ENCODE data around the gene GRP.

The GRP gene

DNA sequence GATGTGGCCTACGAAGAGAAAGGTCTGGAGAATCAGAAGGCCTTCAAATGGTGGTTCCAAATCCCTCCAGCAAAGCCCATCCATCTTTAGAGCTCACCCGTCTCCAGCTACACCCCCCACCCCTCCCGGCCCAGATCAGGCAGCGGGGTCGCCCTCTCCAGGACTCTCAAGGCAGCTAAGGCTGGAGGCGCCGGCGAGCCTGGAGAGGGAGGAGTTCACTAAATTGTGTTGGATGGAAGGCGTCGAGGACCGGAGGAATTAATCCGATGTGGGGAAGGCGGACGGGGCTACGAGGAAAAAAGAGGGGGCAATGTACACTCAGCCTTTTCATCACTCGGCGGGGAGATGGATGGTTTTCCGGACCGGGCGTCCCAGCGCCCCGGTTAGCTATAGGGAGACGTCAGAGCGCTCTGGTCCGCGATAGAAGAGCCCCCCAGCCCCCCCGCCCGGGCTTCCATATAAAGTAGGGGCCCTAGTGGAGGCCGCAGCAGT is at the start of gene GRP:
TSS of gene GRP (plus strand) at position 487 of the 492 bp plus-strand sequence. CDS start 108 bp downstream, outside the sequence.
- Histone ChIP-seq H3K27me3 (ENCODE audit: insufficient read depth, low read depth) (no peaks in the 10 kb centered on the region), H3K4me2 (no peak within 1 kb of the TSS), H3K4me3 (IDR thresholded peaks at IDR 0.05; ENCODE audit: insufficient read depth, low read depth, low read length) (no peak within 1 kb of the TSS), H2AFZ (ENCODE audit: low read depth) (no peak within 1 kb of the TSS), H3K9ac (no peak within 1 kb of the TSS), H3K27ac (no peak within 1 kb of the TSS), H3K36me3 (ENCODE audit: insufficient read depth) (no peaks in the 10 kb centered on the region), H3K4me1 (ENCODE audit: low read depth, poor library complexity, severe bottlenecking) (no peaks in the 10 kb centered on the region), H3K79me2 (ENCODE audit: insufficient read depth, low read depth) (no peaks in the 10 kb centered on the region), H4K20me1 (ENCODE audit: insufficient read depth) (no peaks in the 10 kb centered on the region)
- TF ChIP-seq CTCF (conservative IDR thresholded peaks at IDR 0.05; ENCODE audit: low read depth, low read length): no peak

DNA sequence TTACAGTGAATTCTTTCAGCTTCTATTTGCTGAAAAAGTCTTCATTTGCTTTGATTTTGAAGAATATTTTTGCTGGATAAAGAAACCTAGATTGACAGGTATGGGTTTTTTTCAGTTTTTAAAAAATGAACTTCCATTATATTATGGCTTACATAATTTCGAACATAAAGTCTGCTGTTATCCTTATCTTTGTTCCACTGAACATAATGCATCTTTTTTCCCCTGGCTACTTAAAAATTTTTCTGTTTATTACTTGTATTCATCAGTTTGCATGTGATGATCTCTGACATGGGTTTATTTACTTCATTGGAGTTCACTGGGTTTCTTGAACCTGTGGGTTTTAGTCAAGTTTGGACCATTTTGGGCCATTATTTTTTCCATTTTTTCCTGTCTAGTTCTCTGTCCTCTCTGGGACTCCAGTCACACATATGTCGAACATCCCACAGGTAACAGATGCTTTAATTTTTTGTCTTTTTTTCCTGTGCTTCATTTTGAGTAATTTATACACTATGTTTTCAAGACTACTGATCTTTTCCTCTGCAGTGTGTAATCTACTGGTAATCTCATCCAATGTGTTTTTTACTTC is 47.2 kb upstream of the GRP start:
- Histone ChIP-seq H3K27ac (no peak overlapping the region), H4K20me1 (ENCODE audit: insufficient read depth) (no peaks in the 10 kb centered on the region), H3K9ac (no peak overlapping the region), H2AFZ (ENCODE audit: low read depth) (no peak overlapping the region), H3K4me2 (no peak overlapping the region), H3K4me1 (ENCODE audit: low read depth, poor library complexity, severe bottlenecking) (no peaks in the 10 kb centered on the region), H3K36me3 (ENCODE audit: insufficient read depth) (no peaks in the 10 kb centered on the region), H3K27me3 (ENCODE audit: insufficient read depth, low read depth) (no peaks in the 10 kb centered on the region), H3K79me2 (ENCODE audit: insufficient read depth, low read depth) (no peaks in the 10 kb centered on the region), H3K4me3 (IDR thresholded peaks at IDR 0.05; ENCODE audit: insufficient read depth, low read depth, low read length) (no peak overlapping the region)
- no peak for TF ChIP-seq CTCF (conservative IDR thresholded peaks at IDR 0.05; ENCODE audit: low read depth, low read length)

GRCh38 chr18:59177485-59177884 is 42.5 kb upstream of the GRP start:
- Histone ChIP-seq H3K9ac (no peak overlapping the region), H3K4me1 (ENCODE audit: low read depth, poor library complexity, severe bottlenecking) (no peaks in the 10 kb centered on the region)

DNA sequence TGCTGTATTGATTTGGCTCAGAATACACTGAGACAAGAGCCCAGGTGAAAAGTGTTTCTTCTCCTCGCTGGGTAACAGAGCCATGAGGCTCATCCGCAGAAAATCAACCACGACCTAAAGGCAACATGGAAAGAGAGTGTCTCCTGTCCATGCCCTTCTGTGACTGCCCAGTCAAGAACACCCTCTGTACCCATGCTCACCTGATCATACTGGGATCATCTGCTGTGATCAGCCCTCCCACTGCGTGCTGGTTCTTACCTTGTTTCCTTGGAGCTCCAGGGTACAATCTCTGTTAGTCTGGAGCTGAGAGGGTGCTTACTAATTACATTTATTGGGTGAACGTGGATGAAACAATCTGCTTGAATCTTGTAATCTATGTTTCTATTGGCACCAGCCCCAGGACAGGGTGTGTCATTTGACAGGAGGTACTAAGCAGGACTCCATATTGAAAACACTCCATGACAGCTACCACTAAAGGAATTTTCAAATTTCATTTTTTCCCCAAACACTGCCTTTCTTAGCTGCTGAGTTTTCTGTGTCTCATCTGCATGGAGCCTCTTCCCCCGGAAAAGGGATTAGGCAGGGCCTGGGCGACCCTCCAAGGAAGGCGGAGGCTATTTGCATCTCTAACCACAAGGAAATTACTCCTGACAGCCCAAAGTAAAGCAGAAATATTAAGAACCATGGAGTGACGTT is 39.7 kb upstream of the GRP start:
- TF ChIP-seq CTCF (conservative IDR thresholded peaks at IDR 0.05; ENCODE audit: low read depth, low read length): no peak
- Histone ChIP-seq H3K4me1 (ENCODE audit: low read depth, poor library complexity, severe bottlenecking) (no peaks in the 10 kb centered on the region), H4K20me1 (ENCODE audit: insufficient read depth) (no peaks in the 10 kb centered on the region), H3K9ac (no peak overlapping the region), H2AFZ (ENCODE audit: low read depth) (no peak overlapping the region), H3K79me2 (ENCODE audit: insufficient read depth, low read depth) (no peaks in the 10 kb centered on the region), H3K27ac (no peak overlapping the region), H3K4me3 (IDR thresholded peaks at IDR 0.05; ENCODE audit: insufficient read depth, low read depth, low read length) (no peak overlapping the region), H3K4me2 (no peak overlapping the region), H3K27me3 (ENCODE audit: insufficient read depth, low read depth) (no peaks in the 10 kb centered on the region), H3K36me3 (ENCODE audit: insufficient read depth) (no peaks in the 10 kb centered on the region)

More at GRCh38 chr18:59177485-59177884, 42.5 kb upstream of the GRP start:
- Histone ChIP-seq H3K27me3 (ENCODE audit: insufficient read depth, low read depth) (no peaks in the 10 kb centered on the region), H2AFZ (ENCODE audit: low read depth) (no peak overlapping the region), H4K20me1 (ENCODE audit: insufficient read depth) (no peaks in the 10 kb centered on the region), H3K4me3 (IDR thresholded peaks at IDR 0.05; ENCODE audit: insufficient read depth, low read depth, low read length) (no peak overlapping the region), H3K4me2 (no peak overlapping the region), H3K36me3 (ENCODE audit: insufficient read depth) (no peaks in the 10 kb centered on the region), H3K79me2 (ENCODE audit: insufficient read depth, low read depth) (no peaks in the 10 kb centered on the region), H3K27ac (no peak overlapping the region)
- no peak for TF ChIP-seq CTCF (conservative IDR thresholded peaks at IDR 0.05; ENCODE audit: low read depth, low read length)
